ENCODE data around the gene MAPKAP1.

DNA sequence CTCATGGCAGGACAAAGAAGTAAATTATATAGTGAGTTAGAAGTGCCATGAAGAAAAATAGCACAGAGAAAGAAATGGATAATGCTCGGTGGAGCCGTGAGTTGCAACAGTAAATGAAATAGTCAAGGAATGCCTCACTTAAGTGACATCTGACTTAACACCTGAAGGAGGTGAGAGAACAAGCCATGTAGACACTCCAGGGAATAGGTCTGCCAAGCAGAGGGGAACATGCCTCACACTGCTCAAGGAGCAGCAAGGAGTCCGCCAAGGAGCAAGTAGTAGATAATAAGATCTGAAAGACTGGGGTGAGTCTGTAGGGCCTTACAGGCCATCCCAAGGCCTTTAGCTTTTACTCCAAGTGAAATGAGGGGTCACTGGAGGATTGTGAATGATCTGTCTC is 21.8 kb downstream of the MAPKAP1 start:
- TF ChIP-seq POLR2AphosphoS5 (IDR thresholded peaks at IDR 0.05; ENCODE audit: borderline replicate concordance, low read depth, low read length) = no peak
- TF ChIP-seq EZH2 (IDR thresholded peaks at IDR 0.05) = no peak
- no peak for TF ChIP-seq FOXP2 (optimal IDR thresholded peaks at IDR 0.05; ENCODE audit: control extremely low read depth, extremely low read length, insufficient read depth)
